Peyer's patch (tissue), 4 donors: ENCODE data around the gene BRAT1.

Source experiments
- POLR2A ChIP-seq, 2 donors: fragments of 450-650 bp; IDR thresholded peaks; one replicate each; pipeline ENCODE4 v1.5.1; 2017; ENCODE audit warnings: antibody characterized with exemption in 2 of 2, mild to moderate bottlenecking in 2 of 2, moderate library complexity in 2 of 2
- TF ChIP-seq, protein P1 (sequence below), 6 experiments: fragments of 450-650 bp in 4 of 6; fragments of 200-600 bp in 2 of 6; sonication (generic) in 1 of 6; IDR thresholded peaks; one replicate each; pipeline ENCODE4 v1.5.1; 2017 to 2019; ENCODE audit warnings: antibody characterized with exemption in 6 of 6, mild to moderate bottlenecking in 3 of 6, moderate library complexity in 1 of 6

DNA sequence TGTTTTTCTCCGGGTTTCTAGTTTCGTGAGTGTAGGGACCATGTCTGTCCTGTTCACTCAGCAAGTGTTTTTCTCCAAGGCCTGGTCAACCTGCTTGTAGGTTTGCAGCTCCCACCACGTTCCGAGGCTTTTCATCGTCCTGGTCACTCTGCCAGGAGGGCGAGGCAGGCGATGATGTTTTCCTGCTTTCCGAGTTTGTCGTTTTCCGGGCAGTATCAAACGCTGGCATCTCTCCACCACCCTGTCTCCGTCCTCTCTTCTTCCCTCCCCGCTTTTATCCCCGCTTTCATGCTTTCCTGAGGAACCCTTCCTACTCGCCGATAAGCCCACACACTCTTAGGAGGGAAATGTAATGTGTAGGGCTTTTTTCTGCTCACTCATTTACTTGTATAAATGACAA lies 14.7 kb upstream of the BRAT1 start:
- TF ChIP-seq, protein P1, sequence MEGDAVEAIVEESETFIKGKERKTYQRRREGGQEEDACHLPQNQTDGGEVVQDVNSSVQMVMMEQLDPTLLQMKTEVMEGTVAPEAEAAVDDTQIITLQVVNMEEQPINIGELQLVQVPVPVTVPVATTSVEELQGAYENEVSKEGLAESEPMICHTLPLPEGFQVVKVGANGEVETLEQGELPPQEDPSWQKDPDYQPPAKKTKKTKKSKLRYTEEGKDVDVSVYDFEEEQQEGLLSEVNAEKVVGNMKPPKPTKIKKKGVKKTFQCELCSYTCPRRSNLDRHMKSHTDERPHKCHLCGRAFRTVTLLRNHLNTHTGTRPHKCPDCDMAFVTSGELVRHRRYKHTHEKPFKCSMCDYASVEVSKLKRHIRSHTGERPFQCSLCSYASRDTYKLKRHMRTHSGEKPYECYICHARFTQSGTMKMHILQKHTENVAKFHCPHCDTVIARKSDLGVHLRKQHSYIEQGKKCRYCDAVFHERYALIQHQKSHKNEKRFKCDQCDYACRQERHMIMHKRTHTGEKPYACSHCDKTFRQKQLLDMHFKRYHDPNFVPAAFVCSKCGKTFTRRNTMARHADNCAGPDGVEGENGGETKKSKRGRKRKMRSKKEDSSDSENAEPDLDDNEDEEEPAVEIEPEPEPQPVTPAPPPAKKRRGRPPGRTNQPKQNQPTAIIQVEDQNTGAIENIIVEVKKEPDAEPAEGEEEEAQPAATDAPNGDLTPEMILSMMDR (IDR thresholded peaks at IDR 0.05) = no peak
- no peak for TF ChIP-seq POLR2A (IDR thresholded peaks at IDR 0.05)
